Right kidney (tissue), 9 donors: ENCODE data around the gene ARMC8.
"Not testable (repeated sequence)": the region's sequence is repeated elsewhere in the genome, so short reads cannot be mapped to it uniquely, and the experiment has no call there.

Experiments used
- DNase-seq: peaks from one replicate; pipeline ENCODE4 v3.0.0-alpha.2; 2016
- long read RNA-seq, 8 donors: transcript quantifications; one replicate each; lab custom pipeline, GENCODE V29; 2026

ARMC8 gene
- long read RNA-seq, donor 1, full-length matches to known transcripts: 4 of 4 reads
- long read RNA-seq, donor 1, partial matches to known transcripts: 0 of 4 reads
- long read RNA-seq, donor 1, other reads (novel, unspliced or antisense): 0 of 4 reads
- long read RNA-seq, donor 2, full-length matches to known transcripts: 2 of 2 reads
- long read RNA-seq, donor 2, partial matches to known transcripts: 0 of 2 reads
- long read RNA-seq, donor 2, other reads (novel, unspliced or antisense): 0 of 2 reads
- long read RNA-seq, donor 3, partial matches to known transcripts: 12 of 14 reads
- long read RNA-seq, donor 3, other reads (novel, unspliced or antisense): 0 of 14 reads
- long read RNA-seq, donor 4, full-length matches to known transcripts: 8 of 14 reads
- long read RNA-seq, donor 4, partial matches to known transcripts: 6 of 14 reads
- long read RNA-seq, donor 4, other reads (novel, unspliced or antisense): 0 of 14 reads
- long read RNA-seq, donor 5, full-length matches to known transcripts: 8 of 8 reads
- long read RNA-seq, donor 5, partial matches to known transcripts: 0 of 8 reads
- long read RNA-seq, donor 5, other reads (novel, unspliced or antisense): 0 of 8 reads
- long read RNA-seq, donor 6, full-length matches to known transcripts: 2 of 14 reads
- long read RNA-seq, donor 6, partial matches to known transcripts: 12 of 14 reads
- long read RNA-seq, donor 6, other reads (novel, unspliced or antisense): 0 of 14 reads
- long read RNA-seq, donor 7, full-length matches to known transcripts: 6 of 6 reads
- long read RNA-seq, donor 7, partial matches to known transcripts: 0 of 6 reads
- long read RNA-seq, donor 7, other reads (novel, unspliced or antisense): 0 of 6 reads
- long read RNA-seq, donor 8, full-length matches to known transcripts: 4 of 4 reads
- long read RNA-seq, donor 8, partial matches to known transcripts: 0 of 4 reads
- long read RNA-seq, donor 8, other reads (novel, unspliced or antisense): 0 of 4 reads

GRCh38 chr3:138187296-138188012, at the start of gene ARMC8:
TSS of gene ARMC8 (plus strand) at chr3:138187301. CDS start at chr3:138187555, 254 bp downstream.
- peak; percentile 100 for DNase-seq

- DNase-seq: no peak
These were observed 49.2 kb upstream of the ARMC8 start for GRCh38 chr3:138137861-138138260.

- DNase-seq: no peak
These were observed 47.4 kb upstream of the ARMC8 start for GRCh38 chr3:138139691-138140090.

GRCh38 chr3:138140940-138141339, 46.2 kb upstream of the ARMC8 start:
- DNase-seq: no peak

- not testable (repeated sequence) for DNase-seq
These were observed 44.9 kb upstream of the ARMC8 start for GRCh38 chr3:138142181-138142580.

- no peak for DNase-seq
These were observed 38.6 kb upstream of the ARMC8 start for GRCh38 chr3:138148503-138148902.

GRCh38 chr3:138154534-138154933, 32.6 kb upstream of the ARMC8 start:
- DNase-seq: no peak

- DNase-seq: no peak
These were observed 29.4 kb upstream of the ARMC8 start for GRCh38 chr3:138157743-138158142.

- no peak for DNase-seq
These were observed 22.0 kb upstream of the ARMC8 start for GRCh38 chr3:138165061-138165460.

- DNase-seq: no peak
These were observed 14.5 kb upstream of the ARMC8 start for GRCh38 chr3:138172625-138173024.

- DNase-seq: no peak
These were observed 13.2 kb upstream of the ARMC8 start for GRCh38 chr3:138173769-138174420.

- DNase-seq: peak; percentile 91
These were observed 12.5 kb upstream of the ARMC8 start, which contains the start of gene DBR1 for GRCh38 chr3:138174421-138175131. TSS of gene DBR1 (minus strand) at chr3:138174921. CDS start at chr3:138174795, 126 bp downstream.

GRCh38 chr3:138180375-138181029, 6.6 kb upstream of the ARMC8 start:
- DNase-seq: no peak

GRCh38 chr3:138184994-138185393, 2.1 kb upstream of the ARMC8 start:
- peak; percentile 3 for DNase-seq

- DNase-seq: peak; percentile 3
These were observed 880 bp upstream of the ARMC8 start for GRCh38 chr3:138186221-138186620.

- no peak for DNase-seq
These were observed 252 bp upstream of the ARMC8 start for GRCh38 chr3:138186803-138187295.

GRCh38 chr3:138188013-138188730, 1.1 kb downstream of the ARMC8 start:
- DNase-seq: no peak

GRCh38 chr3:138195481-138195880, 8.4 kb downstream of the ARMC8 start:
- no peak for DNase-seq

- no peak for DNase-seq
These were observed 8.9 kb downstream of the ARMC8 start for GRCh38 chr3:138196023-138196422.

GRCh38 chr3:138197058-138197457, 10.0 kb downstream of the ARMC8 start:
- DNase-seq: peak; percentile 8
